GM12878 (cell line): ENCODE results near the gene SIGLECL1.

Source experiments
- CTCF ChIP-seq, 3 experiments: IDR thresholded peaks in 2 of 3; conservative IDR thresholded peaks in 1 of 3; 2 replicates each; pipeline ENCODE4 v1.5.1; 2011; ENCODE audit warnings: low read depth in 3 of 3, low read length in 3 of 3, mild to moderate bottlenecking in 3 of 3, control low read depth in 2 of 3, moderate library complexity in 2 of 3, inconsistent platforms in 1 of 3, mixed read lengths in 1 of 3; ENCODE audit not compliant: control insufficient read depth in 2 of 3, insufficient read depth in 1 of 3; ENCODE audit errors: extremely low read depth in 1 of 3
- EP300 ChIP-seq, 2 experiments: fragments of 150-350 bp in 1 of 2; IDR thresholded peaks; 2 replicates each; pipeline ENCODE4 v1.6.1; 2011 to 2012; ENCODE audit warnings: low read depth in 2 of 2, low read length in 2 of 2, borderline replicate concordance in 1 of 2, improper control_type of control experiment in 1 of 2, inconsistent platforms in 1 of 2; ENCODE audit not compliant: control insufficient read depth in 1 of 2
- HDAC2 ChIP-seq: fragments of 200-600 bp; sonication (generic); IDR thresholded peaks from 2 replicates; pipeline ENCODE4 v1.6.1; 2017
- NR2C2 ChIP-seq: IDR thresholded peaks from 2 replicates; pipeline ENCODE4 v1.6.1; 2011; ENCODE audit warnings: borderline replicate concordance, low read depth; ENCODE audit not compliant: control insufficient read depth, insufficient read length
- ZZZ3 ChIP-seq: IDR thresholded peaks from 2 replicates; pipeline ENCODE4 v1.6.1; 2011; ENCODE audit warnings: low read depth; ENCODE audit not compliant: control insufficient read depth, insufficient read length

GRCh38 chr19:51210191-51210784, 40.6 kb upstream of the SIGLECL1 start:
- TF ChIP-seq EP300 (IDR thresholded peaks at IDR 0.05; ENCODE audit: borderline replicate concordance in 1 of 2, control insufficient read depth in 1 of 2, low read depth in 2 of 2, low read length in 2 of 2), result no peak
- TF ChIP-seq CTCF (IDR thresholded peaks at IDR 0.05 in 2 of 3, conservative IDR thresholded peaks at IDR 0.05 in 1 of 3; ENCODE audit: control insufficient read depth in 2 of 3, extremely low read depth in 1 of 3, insufficient read depth in 1 of 3, low read depth in 3 of 3, low read length in 3 of 3), result no peak
- no peak for TF ChIP-seq ZZZ3
- no peak for TF ChIP-seq HDAC2
- no peak for TF ChIP-seq NR2C2
